Cortex of kidney (tissue), 1 donor: ENCODE measurements around the gene RIPK1.
A peak's percentile ranks its signal among the peaks of the same experiment; 100 is the strongest.

Source experiments
- DNase-seq: peaks from one replicate; lab custom pipeline; 2025; lab: John Stamatoyannopoulos, UW

The RIPK1 gene

GRCh38 chr6:3085074-3085473 lies 16.8 kb downstream of the RIPK1 start:
- DNase-seq: no peak

GRCh38 chr6:3086282-3086946 lies 18.1 kb downstream of the RIPK1 start:
- no peak for DNase-seq

- no peak for DNase-seq
Observed at GRCh38 chr6:3088446-3088845, 20.2 kb downstream of the RIPK1 start.

- DNase-seq: no peak
Observed at GRCh38 chr6:3088968-3089367, 20.7 kb downstream of the RIPK1 start.

- DNase-seq: no peak
Observed at GRCh38 chr6:3090013-3090412, 21.7 kb downstream of the RIPK1 start.

GRCh38 chr6:3094815-3095214 lies 26.5 kb downstream of the RIPK1 start:
- no peak for DNase-seq

GRCh38 chr6:3102875-3103274 lies 34.6 kb downstream of the RIPK1 start:
- DNase-seq: no peak

GRCh38 chr6:3108746-3109414 lies 40.6 kb downstream of the RIPK1 start:
- DNase-seq: no peak

GRCh38 chr6:3109761-3110160 lies 41.5 kb downstream of the RIPK1 start:
- no peak for DNase-seq

GRCh38 chr6:3114377-3114776 lies 46.1 kb downstream of the RIPK1 start:
- no peak for DNase-seq

GRCh38 chr6:3117912-3118352 lies 49.6 kb downstream of the RIPK1 start:
- DNase-seq: no peak

GRCh38 chr6:3118353-3119039 lies 50.2 kb downstream of the RIPK1 start, which contains the start of gene BPHL:
Gene BPHL, plus strand, starts transcription at chr6:3118711. Its CDS starts 30 bp downstream, at chr6:3118741.
- peak; percentile 95 for DNase-seq

- no peak for DNase-seq
Observed at GRCh38 chr6:3119040-3119723, 50.9 kb downstream of the RIPK1 start.

GRCh38 chr6:3120765-3121089 lies 52.4 kb downstream of the RIPK1 start:
- no peak for DNase-seq

GRCh38 chr6:3122823-3123182 lies 54.5 kb downstream of the RIPK1 start:
- no peak for DNase-seq

- no peak for DNase-seq
Observed at GRCh38 chr6:3124667-3125066, 56.4 kb downstream of the RIPK1 start.

- DNase-seq: no peak
Observed at GRCh38 chr6:3125815-3126214, 57.5 kb downstream of the RIPK1 start.

- DNase-seq: no peak
Observed at GRCh38 chr6:3128356-3129108, 60.2 kb downstream of the RIPK1 start.

- DNase-seq: no peak
Observed at GRCh38 chr6:3131695-3132094, 63.4 kb downstream of the RIPK1 start.

- no peak for DNase-seq
Observed at GRCh38 chr6:3133515-3133914, 65.2 kb downstream of the RIPK1 start.

GRCh38 chr6:3135668-3136291 lies 67.5 kb downstream of the RIPK1 start:
- no peak for DNase-seq
